Endothelial cell of umbilical vein (primary cell): ENCODE results near the gene CLCA4. TPM values are rescaled to one million over a fixed set of nuclear protein-coding genes. Genes with fewer than 3 reads are reported as not detected.

Experiments
- BruUV-seq: library from RNA; stranded (reverse); fragments of 400-500 nt; replicated peaks from 2 replicates; lab custom pipeline; 2021; lab: Mats Ljungman, UMichigan
- CTCF ChIA-PET: fragments of 300-600, 350-600 bp; sonication (Branson Sonifier 250); formaldehyde crosslinking; loops from one replicate; lab custom pipeline; 2021; ENCODE audit warnings: antibody characterized with exemption, inconsistent platforms; lab: Charles Lee
- POLR2A ChIA-PET: fragments of 300-600, 350-600 bp; sonication (Branson Sonifier 250); formaldehyde crosslinking; loops from one replicate; lab custom pipeline; 2021; ENCODE audit warnings: antibody characterized with exemption, inconsistent platforms; lab: Charles Lee
- DNase-seq: peaks from one replicate; pipeline ENCODE4 v3.0.0-alpha.2; 2011; ENCODE audit warnings: low read depth, low spot score
- FAIRE-seq: peaks from 2 replicates; lab custom pipeline; 2011; peaks lifted over from hg19 to GRCh38; lab: Jason Lieb, UNC
- H2AFZ ChIP-seq: 2 replicates; pipeline ENCODE4 v1.6.0; 2012; ENCODE audit warnings: low read depth, low read length, control low read depth, inconsistent platforms
- H3K27ac ChIP-seq: 2 replicates; pipeline ENCODE4 v1.5.1; 2011; ENCODE audit warnings: low read depth, mild to moderate bottlenecking, control low read depth, low read length, moderate library complexity; ENCODE audit not compliant: insufficient read depth
- H3K27me3 ChIP-seq, 2 experiments: 2 replicates each; pipeline versions ENCODE4 v1.6.0 to v1.6.1; 2011; ENCODE audit warnings: low read length in 2 of 2, mixed read lengths in 1 of 2; ENCODE audit not compliant: control insufficient read depth in 2 of 2, insufficient read depth in 2 of 2
- H3K36me3 ChIP-seq, 2 experiments: 2 replicates in 1 of 2; 3 replicates in 1 of 2; pipeline ENCODE4 v1.5.1; 2011; ENCODE audit warnings: low read length in 2 of 2, mild to moderate bottlenecking in 1 of 2, moderate library complexity in 1 of 2; ENCODE audit not compliant: control insufficient read depth in 2 of 2, insufficient read depth in 2 of 2; ENCODE audit errors: extremely low read depth in 1 of 2
- H3K4me1 ChIP-seq: 3 replicates; pipeline ENCODE4 v1.5.1; 2011; ENCODE audit warnings: mild to moderate bottlenecking, low read length; ENCODE audit not compliant: control insufficient read depth, insufficient read depth; ENCODE audit errors: extremely low read depth
- H3K4me2 ChIP-seq: 2 replicates; pipeline ENCODE4 v1.6.1; 2011; ENCODE audit warnings: low read length, control low read depth, mixed read lengths; ENCODE audit not compliant: insufficient read depth
- H3K4me3 ChIP-seq, 3 experiments: fragments of 200-600 bp in 1 of 3; sonication (generic), shearing (Covaris generic) in 1 of 3; replicated peaks in 1 of 3; 2 replicates each; pipeline ENCODE4 v1.5.1; 2011 to 2016; ENCODE audit warnings: control low read depth in 3 of 3, low read length in 3 of 3, mild to moderate bottlenecking in 2 of 3, inconsistent platforms in 1 of 3, low read depth in 1 of 3, moderate library complexity in 1 of 3; ENCODE audit not compliant: insufficient read depth in 1 of 3
- H3K79me2 ChIP-seq: 2 replicates; pipeline ENCODE4 v1.6.0; 2012; ENCODE audit warnings: low read length, inconsistent platforms; ENCODE audit not compliant: control insufficient read depth, insufficient read depth
- H3K9ac ChIP-seq: replicated peaks from 2 replicates; pipeline ENCODE3; 2011; ENCODE audit warnings: low read length, control low read depth; ENCODE audit not compliant: insufficient read depth; ENCODE audit errors: extremely low read depth
- H3K9me1 ChIP-seq: replicated peaks from 3 replicates; pipeline ENCODE4 v1.6.0; 2011; ENCODE audit warnings: mild to moderate bottlenecking, low read length; ENCODE audit not compliant: control insufficient read depth, insufficient read depth; ENCODE audit errors: extremely low read depth
- H3K9me3 ChIP-seq: replicated peaks from 2 replicates; pipeline ENCODE4 v1.5.1; 2012; ENCODE audit warnings: low read length, inconsistent platforms; ENCODE audit not compliant: control insufficient read depth, insufficient read depth
- H4K20me1 ChIP-seq: replicated peaks from 2 replicates; pipeline ENCODE3; 2011; ENCODE audit warnings: mild to moderate bottlenecking, low read length; ENCODE audit not compliant: control insufficient read depth, insufficient read depth; ENCODE audit errors: extremely low read depth
- EZH2 ChIP-seq: IDR thresholded peaks from 2 replicates; pipeline ENCODE4 v1.6.1; 2012; ENCODE audit warnings: borderline replicate concordance, low read depth, mild to moderate bottlenecking, moderate library complexity, low read length, inconsistent platforms; ENCODE audit not compliant: severe bottlenecking
- FOS ChIP-seq: IDR thresholded peaks from 2 replicates; pipeline ENCODE4 v1.6.1; 2011; ENCODE audit warnings: mild to moderate bottlenecking, low read length, moderate library complexity, borderline replicate concordance; ENCODE audit not compliant: insufficient read depth
- GATA2 ChIP-seq: IDR thresholded peaks from 2 replicates; pipeline ENCODE4 v1.7.0; 2011; ENCODE audit warnings: low read depth, mild to moderate bottlenecking, moderate library complexity, mixed read lengths, low read length; ENCODE audit not compliant: insufficient read length, insufficient read depth
- JUN ChIP-seq: IDR thresholded peaks from 2 replicates; pipeline ENCODE4 v1.6.1; 2011; ENCODE audit warnings: borderline replicate concordance, low read depth; ENCODE audit not compliant: insufficient read length, insufficient read depth
- MAX ChIP-seq: IDR thresholded peaks from 2 replicates; pipeline ENCODE4 v1.6.1; 2011; ENCODE audit not compliant: insufficient read depth, insufficient read length
- MYC ChIP-seq: IDR thresholded peaks from one replicate; pipeline ENCODE4 v1.6.1; 2011; ENCODE audit warnings: mild to moderate bottlenecking, low read depth, low read length
- POLR2A ChIP-seq: IDR thresholded peaks from 2 replicates; pipeline ENCODE4 v1.6.1; 2012; ENCODE audit warnings: low read depth, mild to moderate bottlenecking, control low read depth, low read length
- POLR2AphosphoS5 ChIP-seq: IDR thresholded peaks from 2 replicates; pipeline ENCODE4 v1.6.1; 2012; ENCODE audit warnings: low read depth, mild to moderate bottlenecking, control low read depth, low read length, moderate library complexity; ENCODE audit not compliant: insufficient read depth
- dilution Hi-C: fragments of 300-500 bp; cut with MboI; formaldehyde crosslinking; loops from one replicate; pipeline ENCODE4 v1.15.0; 2019; ENCODE audit warnings: low sequenced_read_pairs; ENCODE audit not compliant: extremely low pct_ligation_motif_present
- intact Hi-C: fragments of 100-400 bp; cut with micrococcal nuclease; formaldehyde crosslinking; loops from one replicate; pipeline ENCODE4 v1.10.0; 2022
- polyA plus RNA-seq, 4 experiments: library from polyadenylated mRNA; depleted of rRNA in 3 of 4; stranded (reverse) in 3 of 4; unstranded in 1 of 4; fragments of >200 nt; gene quantifications; 2 replicates each; pipeline versions ENCODE4 v1.2.1 to v1.2.3, GENCODE V29; 2011 to 2012; ENCODE audit warnings: missing spikeins in 1 of 4
- total RNA-seq: library from RNA; stranded (reverse); gene quantifications from 2 replicates; pipeline ENCODE4 v1.2.3, GENCODE V29; 2021
- TF ChIP-seq, protein P1 (sequence below), 2 donors: IDR thresholded peaks; 1 replicate in 1 of 2; 2 replicates in 1 of 2; pipeline ENCODE4 v1.5.1; 2011; ENCODE audit warnings: low read length in 2 of 2, mild to moderate bottlenecking in 2 of 2, moderate library complexity in 2 of 2, control low read depth in 1 of 2, inconsistent platforms in 1 of 2, low read depth in 1 of 2; ENCODE audit not compliant: insufficient read depth in 1 of 2; ENCODE audit errors: extremely low read depth in 1 of 2

CLCA4 gene
- total and polyA plus RNA-seq, 2 donors (not counting 3 experiments of a cell fraction or from before 2014, with no cell fraction given) = not detected

DNA sequence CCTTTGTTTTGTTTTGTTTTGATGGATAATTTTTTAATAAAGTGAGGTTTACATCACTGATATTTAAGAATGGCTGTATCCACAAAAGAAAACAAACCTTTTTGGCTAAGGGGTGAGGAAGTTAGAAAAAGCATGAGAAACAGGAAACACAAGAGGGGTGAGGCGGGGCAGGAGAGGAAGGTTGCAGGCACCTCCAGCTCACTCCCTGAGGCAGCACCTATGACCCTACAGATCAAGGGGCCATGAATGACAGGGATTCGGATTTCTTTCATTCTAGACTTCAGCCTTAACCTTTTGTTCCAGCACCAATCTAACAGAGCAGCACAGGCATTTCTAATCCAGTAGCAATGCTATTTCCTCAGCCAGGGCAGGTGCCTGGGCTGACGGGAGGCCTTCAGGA is 4.4 kb downstream of the CLCA4 start:
- H3K27me3 ChIP-seq = no peaks in the 10 kb centered on the region
- CTCF ChIA-PET = no interaction called here
- H3K4me1 ChIP-seq = no peaks in the 10 kb centered on the region
- DNase-seq = no peak
- no peak overlapping the region for H3K4me2 ChIP-seq
- no peak overlapping the region for H3K9ac ChIP-seq
- POLR2A ChIA-PET = no interaction called here
- H4K20me1 ChIP-seq = no peaks in the 10 kb centered on the region
- H3K9me1 ChIP-seq = no peaks in the 10 kb centered on the region
- no peak overlapping the region for H2AFZ ChIP-seq
- no peaks in the 10 kb centered on the region for H3K9me3 ChIP-seq
- H3K4me3 ChIP-seq = no peak overlapping the region
- no TSS peak for BruUV-seq
- FAIRE-seq = no peak
- TF ChIP-seq FOS (no peak), EZH2 (no peak), GATA2 (no peak), MAX (no peak), MYC (no peak), POLR2AphosphoS5 (no peak), POLR2A (no peak), JUN (no peak)
- TF ChIP-seq, protein P1, sequence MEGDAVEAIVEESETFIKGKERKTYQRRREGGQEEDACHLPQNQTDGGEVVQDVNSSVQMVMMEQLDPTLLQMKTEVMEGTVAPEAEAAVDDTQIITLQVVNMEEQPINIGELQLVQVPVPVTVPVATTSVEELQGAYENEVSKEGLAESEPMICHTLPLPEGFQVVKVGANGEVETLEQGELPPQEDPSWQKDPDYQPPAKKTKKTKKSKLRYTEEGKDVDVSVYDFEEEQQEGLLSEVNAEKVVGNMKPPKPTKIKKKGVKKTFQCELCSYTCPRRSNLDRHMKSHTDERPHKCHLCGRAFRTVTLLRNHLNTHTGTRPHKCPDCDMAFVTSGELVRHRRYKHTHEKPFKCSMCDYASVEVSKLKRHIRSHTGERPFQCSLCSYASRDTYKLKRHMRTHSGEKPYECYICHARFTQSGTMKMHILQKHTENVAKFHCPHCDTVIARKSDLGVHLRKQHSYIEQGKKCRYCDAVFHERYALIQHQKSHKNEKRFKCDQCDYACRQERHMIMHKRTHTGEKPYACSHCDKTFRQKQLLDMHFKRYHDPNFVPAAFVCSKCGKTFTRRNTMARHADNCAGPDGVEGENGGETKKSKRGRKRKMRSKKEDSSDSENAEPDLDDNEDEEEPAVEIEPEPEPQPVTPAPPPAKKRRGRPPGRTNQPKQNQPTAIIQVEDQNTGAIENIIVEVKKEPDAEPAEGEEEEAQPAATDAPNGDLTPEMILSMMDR (IDR thresholded peaks at IDR 0.05; ENCODE audit: extremely low read depth in 1 of 2, insufficient read depth in 1 of 2, low read depth in 1 of 2, low read length in 2 of 2) = no peak
- intact Hi-C loops (no loop called here), dilution Hi-C loops (no loop called here)
- no peak overlapping the region for H3K27ac ChIP-seq
- H3K36me3 ChIP-seq = no peaks in the 10 kb centered on the region
- H3K79me2 ChIP-seq = no peaks in the 10 kb centered on the region
